Body of pancreas (tissue), 4 donors: ENCODE measurements around the gene SYCP3. TPM values are rescaled to one million over a fixed set of nuclear protein-coding genes. Genes with fewer than 3 reads are reported as not detected.
"Not testable (repeated sequence)": the region's sequence is repeated elsewhere in the genome, so short reads cannot be mapped to it uniquely, and the experiment has no call there.

Source experiments
- ATAC-seq: fragments of 150-250 bp; one replicate; pipeline ENCODE4 v1.9.1; 2016
- DNase-seq, 4 donors: peaks; one replicate each; pipeline ENCODE4 v3.0.0-alpha.2; 2019
- H3K27ac ChIP-seq, 4 donors: fragments of 200-600 bp; sonication (generic); 1 replicate in 3 of 4; 2 replicates in 1 of 4; pipeline versions ENCODE4 v1.5.1 to v1.6.1; 2016 to 2019; ENCODE audit warnings: mild to moderate bottlenecking in 1 of 4, mixed read lengths in 1 of 4, moderate library complexity in 1 of 4
- H3K27me3 ChIP-seq, 2 donors: fragments of 200-600 bp; sonication (generic); one replicate each; pipeline ENCODE4 v1.6.0; 2016; ENCODE audit warnings: mild to moderate bottlenecking in 1 of 2
- H3K36me3 ChIP-seq, 2 donors: fragments of 200-600 bp; sonication (generic); replicated peaks in 1 of 2; 2 replicates each; pipeline ENCODE4 v1.5.1; 2016; ENCODE audit warnings: low read depth in 2 of 2; ENCODE audit not compliant: insufficient read depth in 1 of 2
- H3K4me1 ChIP-seq: fragments of 200-600 bp; sonication (generic); one replicate; pipeline ENCODE4 v1.6.0; 2016
- H3K4me3 ChIP-seq, 2 donors: fragments of 200-600 bp; sonication (generic); 1 replicate in 1 of 2; 2 replicates in 1 of 2; pipeline ENCODE4 v1.5.1; 2016 to 2019
- H3K9me3 ChIP-seq, 3 donors: fragments of 200-600 bp; sonication (generic); 1 replicate in 2 of 3; 2 replicates in 1 of 3; pipeline ENCODE4 v1.5.1; 2016
- CTCF ChIP-seq, 7 experiments: fragments of 450-650 bp in 4 of 7; fragments of 200-600 bp in 3 of 7; sonication (generic) in 3 of 7; IDR thresholded peaks; one replicate each; pipeline ENCODE4 v1.5.1; 2016 to 2019; ENCODE audit warnings: antibody characterized with exemption in 7 of 7
- POLR2A ChIP-seq, 3 donors: fragments of 450-650 bp; IDR thresholded peaks; one replicate each; pipeline ENCODE4 v1.6.1; 2016; ENCODE audit warnings: antibody characterized with exemption in 3 of 3, mild to moderate bottlenecking in 2 of 3
- WGBS, 2 donors: methylation state at CpG; one replicate each; pipeline ENCODE4 v1.1.5; 2017; 5-methylcytosine and 5-hydroxymethylcytosine counted together
- intact Hi-C: fragments of 100-400 bp; cut with DNase I; formaldehyde crosslinking; loops from one replicate; pipeline ENCODE4 v1.15.1; 2023
- small RNA-seq: library from RNA; depleted of rRNA; stranded (forward); fragments of <200 nt; gene quantifications from one replicate; pipeline ENCODE3, GENCODE V24; 2016
- total RNA-seq, 2 donors: library from RNA; depleted of rRNA; stranded (reverse); fragments of >200 nt; gene quantifications; one replicate each; pipeline ENCODE4 v1.1.0, GENCODE V29; 2016

SYCP3 gene
- total RNA-seq, 2 donors from 2014 or later: 0.26 TPM; not detected in 1

GRCh38 chr12:101685092-101685491 is 54.2 kb downstream of the SYCP3 start:
- 69 to 83% methylated on average over 1 of the region's 1 CpG for WGBS, 2 donors
- no peaks in the 10 kb centered on the region for H3K27me3 ChIP-seq
- no peaks in the 10 kb centered on the region for H3K9me3 ChIP-seq
- H3K27ac ChIP-seq: no peak overlapping the region
- H3K36me3 ChIP-seq: no peaks in the 10 kb centered on the region
- no peak for ATAC-seq
- intact Hi-C loops: no loop called here
- no peak for DNase-seq
- no peaks in the 10 kb centered on the region for H3K4me1 ChIP-seq
- no peak overlapping the region for H3K4me3 ChIP-seq
- no peak for TF ChIP-seq CTCF (IDR thresholded peaks at IDR 0.05)

- H3K27ac ChIP-seq, H3K4me1 ChIP-seq, H3K36me3 ChIP-seq, intact Hi-C loops, H3K27me3 ChIP-seq, H3K9me3 ChIP-seq, ATAC-seq, H3K4me3 ChIP-seq, DNase-seq: not testable (repeated sequence)
- 88% methylated on average over 6 of the region's 6 CpGs for WGBS, 2 donors
Observed at GRCh38 chr12:101681627-101682026, 57.6 kb downstream of the SYCP3 start.

GRCh38 chr12:101680647-101681046 is 58.6 kb downstream of the SYCP3 start:
- H3K4me3 ChIP-seq: no peak overlapping the region
- TF ChIP-seq POLR2A (IDR thresholded peaks at IDR 0.05): no peak
- TF ChIP-seq CTCF (IDR thresholded peaks at IDR 0.05): no peak
- no peaks in the 10 kb centered on the region for H3K9me3 ChIP-seq
- H3K27ac ChIP-seq: no peak overlapping the region
- no peaks in the 10 kb centered on the region for H3K36me3 ChIP-seq
- H3K27me3 ChIP-seq: no peaks in the 10 kb centered on the region
- DNase-seq (no peak), ATAC-seq (no peak)
- intact Hi-C loops: no loop called here
- no peaks in the 10 kb centered on the region for H3K4me1 ChIP-seq

- Histone ChIP-seq H3K27me3 (no peaks in the 10 kb centered on the region), H3K27ac (no peak overlapping the region), H3K36me3 (no peaks in the 10 kb centered on the region), H3K4me1 (no peaks in the 10 kb centered on the region), H3K9me3 (no peaks in the 10 kb centered on the region), H3K4me3 (no peak overlapping the region)
- no peak for DNase-seq
- no peak for TF ChIP-seq POLR2A (IDR thresholded peaks at IDR 0.05)
- no peak for TF ChIP-seq CTCF (IDR thresholded peaks at IDR 0.05)
- no peak for ATAC-seq
- WGBS, 2 donors: 64 to 67% methylated on average over 3 of the region's 3 CpGs
- intact Hi-C loops: no loop called here
Observed at GRCh38 chr12:101680240-101680639, 59.0 kb downstream of the SYCP3 start.

Small RNAs within 50 kb of the gene (small RNA-seq; reads per million reads assigned to genes)
- gene RNA5SP368 (not detected), gene RNU6-101P (not detected), gene RNY1P16 (not detected)

Other genes with a start within 250 kb of the SYCP3 start
- under 1 TPM; 0.66 to 0.78 TPM for gene MYBPC1, start 144.5 kb downstream of the SYCP3 start, total RNA-seq
- 10 to 100 TPM; 62.0 to 74.2 TPM for gene CHPT1, start 41.8 kb downstream of the SYCP3 start, total RNA-seq
- gene GNPTAB, start 91.5 kb upstream of the SYCP3 start, total RNA-seq: 10 to 100 TPM; 15.5 to 27.2 TPM
- 10 to 100 TPM in 1 of 2 donors, 1 to 10 TPM in 1; 2.6 to 14.5 TPM for gene DRAM1, start 138.1 kb upstream of the SYCP3 start, total RNA-seq